Loucy (cell line): ENCODE measurements around the gene ARMC8.

ENCODE experiments used
- H2AFZ ChIP-seq: fragments of 200-600 bp; sonication (generic); 2 replicates; pipeline ENCODE4 v1.6.0; 2016; ENCODE audit warnings: antibody characterized with exemption, mild to moderate bottlenecking, low read length, moderate library complexity
- H3F3A ChIP-seq: fragments of 200-600 bp; 2 replicates; pipeline ENCODE4 v1.6.0; 2016; ENCODE audit warnings: antibody characterized with exemption, low read depth, mild to moderate bottlenecking
- H3K27me3 ChIP-seq: fragments of 200-600 bp; sonication (generic); 2 replicates; pipeline ENCODE4 v1.6.1; 2014; ENCODE audit warnings: low read length, mild to moderate bottlenecking; ENCODE audit not compliant: insufficient read depth, poor library complexity, severe bottlenecking
- H3K36me3 ChIP-seq: fragments of 200-600 bp; sonication (generic); 2 replicates; pipeline ENCODE4 v1.6.1; 2016; ENCODE audit warnings: low read length; ENCODE audit not compliant: insufficient read depth
- H3K4me1 ChIP-seq: fragments of 200-600 bp; sonication (generic); 2 replicates; pipeline ENCODE4 v1.5.1; 2014; ENCODE audit warnings: low read length, mild to moderate bottlenecking; ENCODE audit not compliant: insufficient read depth, poor library complexity, severe bottlenecking
- H3K4me2 ChIP-seq: fragments of 200-600 bp; sonication (generic); 2 replicates; pipeline ENCODE4 v1.6.0; 2014; ENCODE audit warnings: antibody characterized with exemption, low read length, low read depth, mild to moderate bottlenecking; ENCODE audit not compliant: poor library complexity, severe bottlenecking
- H3K4me3 ChIP-seq: fragments of 200-600 bp; sonication (generic); 2 replicates; pipeline ENCODE4 v1.5.1; 2014; ENCODE audit warnings: low read length, mild to moderate bottlenecking, mixed read lengths; ENCODE audit not compliant: poor library complexity, severe bottlenecking
- H3K79me2 ChIP-seq: fragments of 200-600 bp; sonication (generic); 2 replicates; pipeline ENCODE4 v1.6.1; 2014; ENCODE audit warnings: low read length; ENCODE audit not compliant: insufficient read depth
- H3K9ac ChIP-seq: fragments of 200-600 bp; sonication (generic); 2 replicates; pipeline ENCODE4 v1.6.0; 2014; ENCODE audit warnings: mild to moderate bottlenecking, low read depth, low read length, moderate library complexity; ENCODE audit not compliant: poor library complexity, severe bottlenecking
- H3K9me2 ChIP-seq: fragments of 200-600 bp; sonication (generic); replicated peaks from 2 replicates; pipeline ENCODE4 v1.6.1; 2016; ENCODE audit warnings: low read depth, low read length, mixed read lengths
- H3K9me3 ChIP-seq: fragments of 200-600 bp; sonication (generic); 2 replicates; pipeline ENCODE4 v1.6.1; 2014; ENCODE audit warnings: mild to moderate bottlenecking, antibody characterized with exemption, low read length, low read depth; ENCODE audit not compliant: insufficient read depth
- H4K20me1 ChIP-seq: fragments of 200-600 bp; sonication (generic); 2 replicates; pipeline ENCODE4 v1.6.0; 2014; ENCODE audit warnings: antibody characterized with exemption, low read length, mild to moderate bottlenecking; ENCODE audit not compliant: insufficient read depth, poor library complexity, severe bottlenecking
- EZH2phosphoT487 ChIP-seq: fragments of 200-600 bp; IDR thresholded peaks from 2 replicates; pipeline ENCODE4 v1.6.1; 2018; ENCODE audit warnings: antibody characterized with exemption, mild to moderate bottlenecking, moderate library complexity, borderline replicate concordance
- TF ChIP-seq, protein P1 (sequence below): fragments of 200-600 bp; sonication (generic); conservative IDR thresholded peaks from 2 replicates; pipeline ENCODE4 v1.5.1; 2014; ENCODE audit warnings: mild to moderate bottlenecking, antibody characterized with exemption, low read length

ARMC8 gene

GRCh38 chr3:138205527-138205926 lies 18.4 kb downstream of the ARMC8 start:
- Histone ChIP-seq H2AFZ (no peak overlapping the region), H3K79me2 (peaks cover 100% of the 10 kb centered on the region), H3K36me3 (peaks cover 13% of the 10 kb centered on the region; the same call in 1 of the 2 replicates), H3K27me3 (no peaks in the 10 kb centered on the region), H3K4me1 (peaks cover 43% of the 10 kb centered on the region), H3K9me3 (no peaks in the 10 kb centered on the region), H3K9me2 (no peaks in the 10 kb centered on the region), H3K4me3 (no peak overlapping the region), H3K4me2 (no peak overlapping the region), H3K9ac (no peak overlapping the region), H3F3A (peaks cover 2% of the 10 kb centered on the region; the same call in 1 of the 2 replicates), H4K20me1 (peaks cover 62% of the 10 kb centered on the region)
- no peak for TF ChIP-seq EZH2phosphoT487
- TF ChIP-seq, protein P1, sequence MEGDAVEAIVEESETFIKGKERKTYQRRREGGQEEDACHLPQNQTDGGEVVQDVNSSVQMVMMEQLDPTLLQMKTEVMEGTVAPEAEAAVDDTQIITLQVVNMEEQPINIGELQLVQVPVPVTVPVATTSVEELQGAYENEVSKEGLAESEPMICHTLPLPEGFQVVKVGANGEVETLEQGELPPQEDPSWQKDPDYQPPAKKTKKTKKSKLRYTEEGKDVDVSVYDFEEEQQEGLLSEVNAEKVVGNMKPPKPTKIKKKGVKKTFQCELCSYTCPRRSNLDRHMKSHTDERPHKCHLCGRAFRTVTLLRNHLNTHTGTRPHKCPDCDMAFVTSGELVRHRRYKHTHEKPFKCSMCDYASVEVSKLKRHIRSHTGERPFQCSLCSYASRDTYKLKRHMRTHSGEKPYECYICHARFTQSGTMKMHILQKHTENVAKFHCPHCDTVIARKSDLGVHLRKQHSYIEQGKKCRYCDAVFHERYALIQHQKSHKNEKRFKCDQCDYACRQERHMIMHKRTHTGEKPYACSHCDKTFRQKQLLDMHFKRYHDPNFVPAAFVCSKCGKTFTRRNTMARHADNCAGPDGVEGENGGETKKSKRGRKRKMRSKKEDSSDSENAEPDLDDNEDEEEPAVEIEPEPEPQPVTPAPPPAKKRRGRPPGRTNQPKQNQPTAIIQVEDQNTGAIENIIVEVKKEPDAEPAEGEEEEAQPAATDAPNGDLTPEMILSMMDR: no peak

DNA sequence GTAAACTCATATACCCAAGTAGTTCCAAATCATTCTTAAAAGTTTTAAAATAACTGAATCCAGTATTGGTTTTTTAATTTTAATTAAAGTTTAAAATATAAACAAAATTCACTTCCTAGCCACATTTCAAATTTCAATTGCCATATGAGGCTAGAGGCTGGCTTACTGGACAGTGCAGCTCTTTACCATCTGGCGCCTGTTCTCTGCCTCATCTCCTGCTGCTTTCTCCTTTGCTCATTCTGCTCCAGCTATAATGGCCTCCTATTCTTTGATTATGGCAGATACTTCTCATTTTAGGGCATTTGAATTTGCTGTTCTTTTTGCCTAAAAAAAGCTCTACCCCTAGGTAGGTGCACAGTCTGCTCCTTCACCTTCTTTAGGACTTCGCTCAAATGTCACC lies 19.1 kb downstream of the ARMC8 start:
- Histone ChIP-seq H3K4me3 (no peak overlapping the region), H3K36me3 (peaks cover 13% of the 10 kb centered on the region; the same call in 1 of the 2 replicates), H3K9me3 (no peaks in the 10 kb centered on the region), H3K4me1 (peaks cover 37% of the 10 kb centered on the region), H3F3A (no peaks in the 10 kb centered on the region), H3K79me2 (peaks cover 100% of the 10 kb centered on the region), H4K20me1 (peaks cover 68% of the 10 kb centered on the region), H3K9me2 (no peaks in the 10 kb centered on the region), H3K4me2 (no peak overlapping the region), H3K9ac (no peak overlapping the region), H2AFZ (no peak overlapping the region), H3K27me3 (no peaks in the 10 kb centered on the region)
- no peak for TF ChIP-seq EZH2phosphoT487
- TF ChIP-seq, protein P1: no peak

- Histone ChIP-seq H3K4me1 (peaks cover 11% of the 10 kb centered on the region), H4K20me1 (peaks cover 67% of the 10 kb centered on the region), H3K27me3 (no peaks in the 10 kb centered on the region), H3K4me3 (no peak overlapping the region), H3F3A (no peaks in the 10 kb centered on the region), H2AFZ (no peak overlapping the region), H3K9me3 (no peaks in the 10 kb centered on the region), H3K79me2 (peaks cover 99% of the 10 kb centered on the region), H3K9me2 (no peaks in the 10 kb centered on the region), H3K9ac (no peak overlapping the region), H3K36me3 (peaks cover 40% of the 10 kb centered on the region; the same call in 1 of the 2 replicates), H3K4me2 (no peak overlapping the region)
- TF ChIP-seq EZH2phosphoT487: no peak
- TF ChIP-seq, protein P1: no peak
Observed at GRCh38 chr3:138210528-138210927, 23.4 kb downstream of the ARMC8 start.
